HG02852 (cell line): ENCODE results near the gene IL24.

ENCODE experiments used
- ATAC-seq: cut with Tn5 transposase; IDR thresholded peaks from one replicate; pipeline ENCODE4 v1.9.1; 2021; ENCODE audit warnings: mild to moderate bottlenecking, moderate library complexity; ENCODE audit not compliant: unreplicated experiment

Gene IL24

DNA sequence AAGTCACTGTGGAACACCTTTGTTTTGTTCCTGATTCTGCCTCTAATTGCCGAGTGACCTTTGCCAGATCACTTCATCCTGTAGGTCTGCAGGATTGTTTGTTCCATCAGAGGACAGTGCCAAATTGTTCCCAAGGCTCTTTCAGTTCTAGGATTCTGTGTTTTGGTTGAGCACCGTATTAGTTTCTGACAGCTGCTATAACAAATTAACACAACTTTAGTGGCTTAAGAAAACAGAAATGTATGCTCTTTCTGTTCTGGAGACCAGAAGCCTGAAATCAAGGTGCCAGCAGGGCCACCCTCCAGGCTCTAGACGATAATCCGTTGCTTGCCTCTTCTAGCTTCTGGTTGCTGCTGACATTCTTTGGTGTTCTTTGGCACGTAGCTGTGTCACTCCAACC, 52.4 kb downstream of the IL24 start:
- ATAC-seq: no peak

DNA sequence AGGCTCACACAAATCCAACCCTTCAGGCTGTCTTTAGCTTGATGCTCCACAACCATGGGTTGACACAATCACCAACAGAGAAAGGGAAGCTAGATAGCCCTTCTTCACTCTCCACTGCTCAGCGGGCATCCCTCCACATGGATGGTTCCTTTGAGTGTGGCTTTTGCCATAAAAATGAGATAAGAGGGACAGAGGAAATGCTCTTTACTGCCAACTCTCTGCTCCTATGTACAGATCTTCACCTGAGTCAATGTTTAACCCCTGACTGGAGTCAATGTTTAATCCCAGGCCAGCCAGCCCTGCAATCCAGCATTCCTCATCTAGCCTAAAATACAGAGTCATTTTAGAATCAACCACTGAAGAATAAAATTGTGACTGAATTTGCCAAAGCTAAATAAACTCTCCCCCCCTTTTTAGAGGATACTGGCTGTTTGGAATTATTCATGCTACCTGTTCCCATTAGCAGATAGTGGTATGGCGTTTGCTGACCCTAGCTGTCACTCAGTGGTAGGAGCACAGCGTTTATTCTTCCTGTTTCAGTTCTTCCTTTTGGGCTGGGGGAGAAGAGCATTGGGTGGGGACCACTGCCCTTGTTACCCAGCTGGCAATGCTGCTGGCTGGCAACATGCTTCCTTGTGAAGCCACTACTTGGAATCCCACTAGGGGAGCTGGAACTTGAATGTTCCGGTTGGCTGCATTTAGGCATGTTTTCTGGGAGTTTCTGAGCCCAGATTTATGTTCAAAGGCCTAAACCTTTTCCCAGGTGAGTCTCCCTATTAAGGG, 54.3 kb downstream of the IL24 start:
- no peak for ATAC-seq

- no peak for ATAC-seq
Observed at GRCh38 chr1:206952171-206952570, 54.9 kb downstream of the IL24 start.

- no peak for ATAC-seq
Observed at GRCh38 chr1:206953126-206953525, 55.9 kb downstream of the IL24 start.

- no peak for ATAC-seq
Observed at GRCh38 chr1:206953626-206954025, 56.4 kb downstream of the IL24 start.
